Colon (tissue), 2 donors: ENCODE results near the gene SCRN1.

Experiments
- FAIRE-seq: peaks from 2 replicates; lab custom pipeline; 2012; peaks lifted over from hg19 to GRCh38; lab: Jason Lieb, UNC
- donor health status: control.
- donor health status: control.

Gene SCRN1

DNA sequence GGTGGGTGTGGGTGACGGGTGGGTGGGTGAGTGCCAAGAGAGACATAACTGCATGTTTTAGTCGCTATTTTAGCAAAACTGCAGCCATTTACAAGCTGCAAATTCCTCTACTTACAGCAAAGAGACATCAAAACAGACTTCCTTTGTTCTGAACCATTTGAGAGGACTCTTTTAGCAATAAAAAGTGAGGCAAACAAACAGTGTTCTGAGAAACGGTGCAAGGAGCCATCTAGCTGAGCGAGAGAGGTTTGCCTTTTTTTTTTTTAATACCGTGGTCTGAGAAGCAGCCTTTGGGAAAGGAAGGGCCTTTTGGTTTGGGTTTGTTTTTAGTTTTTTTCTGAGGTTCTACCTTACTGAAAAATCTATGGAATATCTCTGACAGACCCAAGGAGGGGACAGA is 62.9 kb downstream of the SCRN1 start:
- FAIRE-seq, result no peak

- no peak for FAIRE-seq
Observed at GRCh38 chr7:29926216-29926615, 63.4 kb downstream of the SCRN1 start.

GRCh38 chr7:29924684-29925083 is 64.9 kb downstream of the SCRN1 start:
- FAIRE-seq, result no peak

GRCh38 chr7:29924006-29924405 is 65.6 kb downstream of the SCRN1 start:
- no peak for FAIRE-seq

GRCh38 chr7:29922921-29923700 is 66.5 kb downstream of the SCRN1 start:
- FAIRE-seq, result no peak

DNA sequence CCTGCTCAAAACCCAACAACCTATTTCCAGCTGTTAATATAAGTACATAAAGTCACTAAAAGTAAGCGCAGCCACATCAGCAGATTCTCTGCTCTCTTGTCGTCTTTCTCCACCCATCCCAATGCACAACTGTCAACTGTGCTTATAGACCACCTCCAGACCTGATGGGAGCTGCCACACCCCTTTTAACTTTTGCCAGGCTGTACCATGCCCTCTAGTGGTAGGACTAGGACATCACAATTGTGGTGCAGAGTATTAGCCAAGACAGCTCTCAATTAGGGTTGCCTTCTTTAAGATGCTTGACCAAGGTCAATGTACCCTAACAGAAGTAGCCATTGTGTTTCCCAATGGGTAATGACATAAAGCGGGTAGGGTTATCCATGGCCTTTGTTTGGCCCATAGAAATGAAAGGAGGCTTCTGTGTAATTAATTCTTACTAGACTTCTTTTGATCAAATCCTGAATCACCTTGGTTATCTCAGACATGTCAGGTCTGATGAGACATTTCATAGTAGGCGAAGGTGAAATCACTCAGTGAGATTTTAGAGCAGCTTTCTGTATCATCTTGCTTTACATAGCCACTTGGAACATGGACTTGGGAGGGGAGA is 68.1 kb downstream of the SCRN1 start:
- FAIRE-seq, result no peak

- no peak for FAIRE-seq
Observed at GRCh38 chr7:29920491-29920890, 69.1 kb downstream of the SCRN1 start.

DNA sequence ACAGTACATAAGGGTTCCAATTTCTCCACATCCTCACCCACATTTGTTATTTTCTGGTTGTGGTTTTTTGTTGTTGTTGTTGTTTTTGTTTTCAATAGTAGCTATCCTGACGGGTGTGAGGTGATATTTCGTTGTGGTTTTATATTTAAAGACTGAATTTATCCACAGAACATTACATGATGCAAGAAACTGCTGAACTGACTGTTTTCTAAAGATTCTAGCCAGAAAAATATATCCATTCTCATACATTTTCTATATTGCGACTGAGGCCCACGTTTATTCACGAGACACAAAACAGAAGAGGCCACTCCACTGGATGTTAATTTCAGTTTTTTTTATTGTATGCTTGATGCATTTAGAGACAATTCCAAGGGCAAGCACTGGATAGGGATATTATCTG is 69.8 kb downstream of the SCRN1 start:
- FAIRE-seq, result no peak

DNA sequence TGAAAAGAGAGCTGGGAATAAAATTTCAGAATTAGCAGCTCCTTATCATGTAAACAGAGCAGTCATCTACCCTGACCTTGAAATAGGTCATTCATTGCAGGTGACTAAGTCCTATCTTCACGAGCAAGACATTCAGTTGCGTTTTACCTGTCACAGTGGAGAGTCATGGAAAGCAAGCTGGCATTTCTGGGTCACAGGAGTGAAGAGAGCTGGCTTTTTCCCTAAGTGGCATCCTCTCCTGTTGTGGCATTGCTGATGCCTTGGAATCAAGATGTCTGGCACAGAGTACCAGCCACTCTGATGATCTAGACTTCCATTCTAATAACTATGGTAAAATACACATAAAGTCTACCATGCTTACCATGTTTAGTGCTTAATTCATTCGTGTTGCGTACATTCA is 70.8 kb downstream of the SCRN1 start:
- no peak for FAIRE-seq

- FAIRE-seq, result no peak
Observed at GRCh38 chr7:29917641-29918040, 72.0 kb downstream of the SCRN1 start.

- no peak for FAIRE-seq
Observed at GRCh38 chr7:29915481-29916215, 74.0 kb downstream of the SCRN1 start.

DNA sequence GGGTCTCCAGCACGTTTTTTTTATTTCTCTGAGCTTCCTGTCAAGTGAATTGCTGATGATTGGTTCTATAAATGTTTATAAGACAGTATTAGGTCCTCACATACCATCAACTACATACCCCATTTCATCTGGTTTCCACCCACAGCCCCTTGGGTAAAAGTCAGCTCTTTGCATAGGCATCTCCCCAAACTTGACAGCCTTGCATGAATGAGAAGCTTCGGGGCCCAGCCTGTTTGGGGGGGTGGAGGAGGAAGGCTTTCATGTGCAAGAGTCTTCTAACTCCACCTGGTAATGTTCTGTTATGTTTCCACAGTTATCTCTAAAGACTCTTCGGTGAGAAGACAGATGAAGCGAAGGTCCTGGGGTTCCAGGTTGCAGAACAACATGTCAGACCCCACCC is 75.4 kb downstream of the SCRN1 start:
- no peak for FAIRE-seq

DNA sequence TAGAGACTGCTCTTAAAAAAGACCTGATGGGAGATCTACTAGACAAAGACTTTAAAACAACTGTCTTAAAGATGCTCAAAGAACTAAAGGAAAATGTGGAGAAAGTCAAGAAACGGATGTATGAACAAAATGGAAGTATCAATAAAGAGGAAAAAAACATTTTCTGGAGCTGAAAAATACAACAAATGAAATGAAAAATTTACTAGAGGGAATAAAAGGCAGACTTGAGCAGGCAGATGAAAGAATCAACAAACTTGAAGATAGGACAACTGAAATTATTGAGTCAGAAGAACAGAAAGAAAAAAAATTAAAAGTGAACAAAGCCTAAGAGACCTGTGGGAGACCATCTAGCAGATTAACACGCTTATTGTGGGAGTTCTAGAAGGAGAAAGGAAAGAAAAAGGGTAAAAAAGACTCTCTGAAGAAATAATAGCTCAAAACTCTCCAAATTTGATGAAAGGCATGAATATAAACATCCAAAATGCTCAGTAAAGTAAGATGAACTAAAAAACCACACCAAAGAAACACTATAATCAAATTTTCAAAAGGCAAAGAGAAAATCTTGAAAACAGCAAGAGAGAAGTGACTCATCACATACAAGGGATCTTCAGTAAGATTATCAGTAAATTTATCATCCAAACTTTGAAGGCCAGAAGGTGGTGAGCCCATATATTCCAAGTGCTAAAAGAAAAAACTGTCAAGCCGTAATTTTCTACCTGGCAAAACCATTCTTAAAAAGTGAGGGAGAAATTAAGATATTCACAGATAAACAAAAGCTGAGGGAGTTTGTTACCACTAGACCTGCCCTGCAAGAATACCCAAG is 83.2 kb downstream of the SCRN1 start:
- FAIRE-seq, result no peak

DNA sequence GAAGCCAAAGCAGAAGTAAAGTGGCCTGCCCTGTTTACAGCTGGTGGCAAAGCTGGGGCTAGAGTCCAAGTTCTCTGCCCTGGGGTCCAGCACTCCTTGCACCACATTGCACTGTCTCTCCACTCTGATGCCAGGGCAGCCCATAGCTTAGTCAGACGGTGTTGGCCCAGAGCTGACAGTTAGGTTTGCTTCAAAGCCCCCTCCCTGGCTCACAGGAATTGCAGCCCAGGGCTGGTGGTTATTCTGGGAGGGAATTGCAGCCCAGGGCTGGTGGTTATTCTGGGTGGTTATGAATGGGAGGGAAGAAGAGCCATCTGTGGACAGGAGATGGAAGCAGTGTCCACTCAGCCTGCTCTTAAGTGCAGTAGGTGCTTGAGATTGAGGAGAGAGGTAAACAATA is 88.9 kb downstream of the SCRN1 start:
- FAIRE-seq, result no peak

- FAIRE-seq, result no peak
Observed at GRCh38 chr7:29898301-29898700, 91.3 kb downstream of the SCRN1 start.

- no peak for FAIRE-seq
Observed at GRCh38 chr7:29896685-29897411, 92.8 kb downstream of the SCRN1 start.

DNA sequence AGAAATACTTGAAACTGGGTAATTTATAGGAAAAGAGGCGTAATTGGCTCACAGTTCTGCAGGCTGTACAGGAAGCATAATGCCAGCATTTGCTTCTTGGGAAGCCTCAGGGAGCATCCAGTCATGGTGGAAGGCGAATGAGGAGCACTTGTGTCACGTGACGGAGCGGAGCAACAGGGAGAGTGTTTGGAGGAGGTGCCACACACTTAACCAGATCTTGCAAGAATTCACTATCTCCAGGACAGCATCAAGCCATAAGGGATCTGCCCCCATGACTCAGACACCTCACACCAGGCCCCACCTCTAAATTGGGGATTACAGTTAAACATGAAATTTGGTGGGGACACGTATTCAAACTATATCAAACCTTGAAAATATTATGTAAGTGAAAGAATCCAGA is 94.0 kb downstream of the SCRN1 start:
- no peak for FAIRE-seq

GRCh38 chr7:29894256-29894655 is 95.3 kb downstream of the SCRN1 start:
- FAIRE-seq, result no peak

- no peak for FAIRE-seq
Observed at GRCh38 chr7:29893351-29893965, 96.1 kb downstream of the SCRN1 start.

GRCh38 chr7:29892231-29892630 is 97.4 kb downstream of the SCRN1 start:
- FAIRE-seq, result no peak

DNA sequence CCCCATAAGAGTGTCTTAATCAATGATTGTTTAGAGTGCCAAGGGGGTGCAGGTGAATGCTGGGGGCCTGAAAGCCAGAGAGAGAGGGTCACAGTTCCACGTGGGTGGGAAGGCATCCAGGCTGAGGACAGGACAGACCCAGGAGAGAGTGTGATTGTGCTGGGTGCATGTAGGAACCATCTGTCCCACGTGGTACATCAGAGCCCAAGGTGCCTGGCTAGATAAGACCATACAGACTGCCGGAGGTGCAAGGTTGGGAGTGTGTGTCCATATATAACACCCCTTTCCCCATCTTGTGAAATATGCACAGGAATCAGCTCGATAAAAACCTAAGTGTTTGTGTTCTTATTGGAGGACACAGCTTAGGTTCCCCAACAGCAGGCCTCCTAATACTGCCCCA is 97.8 kb downstream of the SCRN1 start:
- FAIRE-seq, result no peak
